ENCODE data around the gene RXRA.

GRCh38 chr9:134469041-134469875 lies 143.0 kb downstream of the RXRA start:
- TF ChIP-seq CTCF (IDR thresholded peaks at IDR 0.05; ENCODE audit: extremely low read depth in 1 of 2, insufficient read depth in 1 of 2, low read depth in 1 of 2, low read length in 2 of 2) (no peak), MAX (IDR thresholded peaks at IDR 0.05; ENCODE audit: insufficient read depth, insufficient read length) (no peak), POLR2AphosphoS5 (IDR thresholded peaks at IDR 0.05; ENCODE audit: insufficient read depth, low read depth, low read length) (no peak), JUN (IDR thresholded peaks at IDR 0.05; ENCODE audit: borderline replicate concordance, insufficient read depth, insufficient read length, low read depth) (no peak), EZH2 (IDR thresholded peaks at IDR 0.05; ENCODE audit: borderline replicate concordance, low read depth, low read length, severe bottlenecking) (no peak), POLR2A (IDR thresholded peaks at IDR 0.05; ENCODE audit: low read depth, low read length) (no peak)

Data from endothelial cell of umbilical vein (primary cell).